ENCODE results near the gene ARHGAP6. TPM values are rescaled to one million over a fixed set of nuclear protein-coding genes. Genes with fewer than 3 reads are reported as not detected.

The ARHGAP6 gene
- total RNA-seq, 1 experiment from 2014 or later, result 0.50 TPM

- no peaks in the 10 kb centered on the region for H3K36me3 Mint-ChIP-seq (ENCODE audit: insufficient read depth, unreplicated experiment)
- 0 out of 2 replicates have a peak, but pooled peaks cover 4% of the 10 kb centered on the region for H3K4me1 ChIP-seq
- no peak for TF ChIP-seq CTCF (IDR thresholded peaks at IDR 0.05; ENCODE audit: insufficient read depth in 1 of 2, low read depth in 1 of 2, low read length in 1 of 2, severe bottlenecking in 1 of 2, unreplicated experiment in 1 of 2)
- H3K9me3 Mint-ChIP-seq (ENCODE audit: unreplicated experiment), result no peaks in the 10 kb centered on the region
- no TSS peak for BruUV-seq (replicated peaks)
- intact Hi-C loops (cut with micrococcal nuclease; ENCODE audit: unreplicated experiment), result no loop called here
- ChIA-PET POLR2A (no interaction called here), CTCF (no interaction called here)
- peaks cover 17% of the 10 kb centered on the region for H3K4me1 Mint-ChIP-seq (ENCODE audit: low read depth, unreplicated experiment)
- no peak overlapping the region for H3K27ac Mint-ChIP-seq (ENCODE audit: unreplicated experiment)
- no peaks in the 10 kb centered on the region for H3K36me3 ChIP-seq (ENCODE audit: control insufficient read depth, insufficient read depth, low read length)
- H3K4me3 Mint-ChIP-seq (ENCODE audit: unreplicated experiment), result no peak overlapping the region
- no peak for DNase-seq
- H3K27me3 ChIP-seq (replicated peaks; ENCODE audit: control insufficient read depth, insufficient read depth, low read length), result no peaks in the 10 kb centered on the region
- H3K4me3 ChIP-seq (ENCODE audit: low read depth, low read length), result no peak overlapping the region
- H3K27me3 Mint-ChIP-seq (ENCODE audit: insufficient read depth, unreplicated experiment), result no peaks in the 10 kb centered on the region
- H3K9me3 ChIP-seq, result no peaks in the 10 kb centered on the region
Observed at GRCh38 chrX:11336201-11336600, 329.5 kb downstream of the ARHGAP6 start.

- Mint-ChIP-seq H3K4me1 (ENCODE audit: low read depth, unreplicated experiment) (peaks cover 8% of the 10 kb centered on the region), H3K4me3 (ENCODE audit: unreplicated experiment) (no peak overlapping the region), H3K36me3 (ENCODE audit: insufficient read depth, unreplicated experiment) (no peaks in the 10 kb centered on the region), H3K9me3 (ENCODE audit: unreplicated experiment) (no peaks in the 10 kb centered on the region), H3K27me3 (ENCODE audit: insufficient read depth, unreplicated experiment) (no peaks in the 10 kb centered on the region), H3K27ac (ENCODE audit: unreplicated experiment) (no peak overlapping the region)
- Histone ChIP-seq H3K27me3 (replicated peaks; ENCODE audit: control insufficient read depth, insufficient read depth, low read length) (no peaks in the 10 kb centered on the region), H3K4me3 (ENCODE audit: low read depth, low read length) (no peak overlapping the region), H3K4me1 (0 out of 2 replicates have a peak, but pooled peaks cover 4% of the 10 kb centered on the region), H3K36me3 (ENCODE audit: control insufficient read depth, insufficient read depth, low read length) (no peaks in the 10 kb centered on the region), H3K9me3 (no peaks in the 10 kb centered on the region)
- CTCF ChIA-PET, result no interaction called here
- no peak for DNase-seq
- BruUV-seq (replicated peaks), result no TSS peak
- POLR2A ChIA-PET, result no interaction called here
- intact Hi-C loops (cut with micrococcal nuclease; ENCODE audit: unreplicated experiment), result no loop called here
- TF ChIP-seq CTCF (IDR thresholded peaks at IDR 0.05; ENCODE audit: insufficient read depth in 1 of 2, low read depth in 1 of 2, low read length in 1 of 2, severe bottlenecking in 1 of 2, unreplicated experiment in 1 of 2), result no peak
Observed at GRCh38 chrX:11334165-11334564, 331.6 kb downstream of the ARHGAP6 start.

- DNase-seq, result no peak
- Mint-ChIP-seq H3K4me3 (ENCODE audit: unreplicated experiment) (no peak overlapping the region), H3K9me3 (ENCODE audit: unreplicated experiment) (no peaks in the 10 kb centered on the region), H3K36me3 (ENCODE audit: insufficient read depth, unreplicated experiment) (no peaks in the 10 kb centered on the region), H3K4me1 (ENCODE audit: low read depth, unreplicated experiment) (no peaks in the 10 kb centered on the region), H3K27me3 (ENCODE audit: insufficient read depth, unreplicated experiment) (no peaks in the 10 kb centered on the region), H3K27ac (ENCODE audit: unreplicated experiment) (no peak overlapping the region)
- TF ChIP-seq CTCF (IDR thresholded peaks at IDR 0.05; ENCODE audit: insufficient read depth in 1 of 2, low read depth in 1 of 2, low read length in 1 of 2, severe bottlenecking in 1 of 2, unreplicated experiment in 1 of 2), result no peak
- H3K9me3 ChIP-seq, result no peaks in the 10 kb centered on the region
- H3K36me3 ChIP-seq (ENCODE audit: control insufficient read depth, insufficient read depth, low read length), result no peaks in the 10 kb centered on the region
- intact Hi-C loops (cut with micrococcal nuclease; ENCODE audit: unreplicated experiment), result no loop called here
- ChIA-PET POLR2A (no interaction called here), CTCF (no interaction called here)
- no peak overlapping the region for H3K4me3 ChIP-seq (ENCODE audit: low read depth, low read length)
- no peaks in the 10 kb centered on the region for H3K27me3 ChIP-seq (replicated peaks; ENCODE audit: control insufficient read depth, insufficient read depth, low read length)
- peaks cover 13% of the 10 kb centered on the region for H3K4me1 ChIP-seq
- no TSS peak for BruUV-seq (replicated peaks)
Observed at GRCh38 chrX:11331788-11332187, 333.9 kb downstream of the ARHGAP6 start.
